Measurements from ENCODE around the gene TBC1D22A. TPM values are rescaled to one million over a fixed set of nuclear protein-coding genes. Genes with fewer than 3 reads are reported as not detected.
A peak's percentile ranks its signal among the peaks of the same experiment; 100 is the strongest.

Gene TBC1D22A
- total and polyA plus RNA-seq, 9 of the 15 experiments (the other 6 are each of a cell fraction or from before 2014, with no cell fraction given), result 0.20 to 11.5 (median 5.2) TPM

DNA sequence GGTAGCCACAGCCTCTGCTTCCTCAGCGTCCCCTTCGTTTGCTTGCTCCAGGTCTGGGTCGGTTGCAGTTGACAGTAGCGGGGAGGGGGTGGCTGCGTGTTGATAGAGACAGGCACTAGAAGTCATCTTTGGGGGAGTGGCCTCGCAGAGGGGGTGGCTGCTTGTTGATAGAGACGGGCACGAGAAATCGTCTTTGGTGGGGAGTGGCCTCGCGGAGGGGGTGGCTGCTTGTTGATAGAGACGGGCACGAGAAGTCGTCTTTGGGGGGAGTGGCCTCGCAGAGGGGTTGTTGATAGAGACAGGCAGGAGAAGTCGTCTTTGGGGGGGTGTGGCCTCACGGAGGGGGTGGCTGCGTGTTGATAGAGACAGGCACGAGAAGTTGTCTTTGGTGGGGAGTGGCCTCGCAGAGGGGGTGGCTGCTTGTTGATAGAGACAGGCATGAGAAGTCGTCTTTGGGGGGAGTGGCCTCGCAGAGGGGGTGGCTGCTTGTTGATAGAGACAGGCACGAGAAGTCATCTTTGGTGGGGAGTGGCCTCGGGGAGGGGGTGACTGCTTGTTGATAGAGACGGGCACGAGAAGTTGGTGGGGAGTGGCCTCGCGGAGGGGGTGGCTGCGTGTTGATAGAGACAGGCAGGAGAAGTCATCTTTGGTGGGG lies 328.3 kb downstream of the TBC1D22A start (continued):
- TF ChIP-seq, protein P1, sequence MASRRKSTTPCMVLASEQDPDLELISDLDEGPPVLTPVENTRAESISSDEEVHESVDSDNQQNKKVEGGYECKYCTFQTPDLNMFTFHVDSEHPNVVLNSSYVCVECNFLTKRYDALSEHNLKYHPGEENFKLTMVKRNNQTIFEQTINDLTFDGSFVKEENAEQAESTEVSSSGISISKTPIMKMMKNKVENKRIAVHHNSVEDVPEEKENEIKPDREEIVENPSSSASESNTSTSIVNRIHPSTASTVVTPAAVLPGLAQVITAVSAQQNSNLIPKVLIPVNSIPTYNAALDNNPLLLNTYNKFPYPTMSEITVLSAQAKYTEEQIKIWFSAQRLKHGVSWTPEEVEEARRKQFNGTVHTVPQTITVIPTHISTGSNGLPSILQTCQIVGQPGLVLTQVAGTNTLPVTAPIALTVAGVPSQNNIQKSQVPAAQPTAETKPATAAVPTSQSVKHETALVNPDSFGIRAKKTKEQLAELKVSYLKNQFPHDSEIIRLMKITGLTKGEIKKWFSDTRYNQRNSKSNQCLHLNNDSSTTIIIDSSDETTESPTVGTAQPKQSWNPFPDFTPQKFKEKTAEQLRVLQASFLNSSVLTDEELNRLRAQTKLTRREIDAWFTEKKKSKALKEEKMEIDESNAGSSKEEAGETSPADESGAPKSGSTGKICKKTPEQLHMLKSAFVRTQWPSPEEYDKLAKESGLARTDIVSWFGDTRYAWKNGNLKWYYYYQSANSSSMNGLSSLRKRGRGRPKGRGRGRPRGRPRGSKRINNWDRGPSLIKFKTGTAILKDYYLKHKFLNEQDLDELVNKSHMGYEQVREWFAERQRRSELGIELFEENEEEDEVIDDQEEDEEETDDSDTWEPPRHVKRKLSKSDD (conservative IDR thresholded peaks at IDR 0.05; ENCODE audit: low read length), result no peak
- no peak for TF ChIP-seq THAP7 (CRISPR knock-in tag; IDR thresholded peaks at IDR 0.05)
- TF ChIP-seq HMGN3 (IDR thresholded peaks at IDR 0.05; ENCODE audit: borderline replicate concordance, extremely low read depth, insufficient read length, low read depth, low read length), result no peak
- TF ChIP-seq HDAC1 (IDR thresholded peaks at IDR 0.05), result 0 out of 4 replicates have a peak, but pooled peaks of 1 of the 2 experiments have one; percentile 23
- TF ChIP-seq TAL1 (IDR thresholded peaks at IDR 0.05), result no peak
- no peak for TF ChIP-seq ZNF41 (CRISPR knock-in tag; conservative IDR thresholded peaks at IDR 0.05)

- POLR2A ChIA-PET, result interaction anchor here (0.6 to 1.0 kb wide), 2 partner anchors 41 to 216 kb away, joined by 3 read pairs; no protein-coding TSS in a partner anchor
- peak overlapping the region; percentile 1; the same call in 1 of the 2 replicates for H2AFZ ChIP-seq (ENCODE audit: low read depth, low read length)
- peaks cover 32 to 35% of the 10 kb centered on the region in 2 experiments; a peak in 4 of 5 replicates for H3K4me1 ChIP-seq (replicated peaks in 1 of 2; ENCODE audit: control insufficient read depth in 2 of 2, insufficient read depth in 2 of 2, low read length in 2 of 2)
- H3K79me2 ChIP-seq (ENCODE audit: control insufficient read depth, insufficient read depth, low read length), result no peaks in the 10 kb centered on the region; the same call in 2 of the 3 replicates
- peak overlapping the region; percentile 67; the same call in 2 of the 3 replicates for H3K27ac ChIP-seq (ENCODE audit: extremely low read depth, low read depth, low read length)
- no peaks in the 10 kb centered on the region for H3K27me3 ChIP-seq (ENCODE audit: control insufficient read depth in 2 of 2, insufficient read depth in 2 of 2, low read length in 2 of 2)
- BruUV-seq (replicated peaks), result no TSS peak
- peak; percentile 68 to 88 (median 70) for DNase-seq (ENCODE audit: extremely low read depth in 1 of 4, low spot score in 3 of 4)
- no peaks in the 10 kb centered on the region for H3K9me3 ChIP-seq (replicated peaks; ENCODE audit: control insufficient read depth, insufficient read depth, low read depth, low read length)
- no peaks in the 10 kb centered on the region for H4K20me1 ChIP-seq (replicated peaks; ENCODE audit: control insufficient read depth, insufficient read depth, low read length)
- peaks cover 4% of the 10 kb centered on the region for H3K9me1 ChIP-seq (ENCODE audit: control insufficient read depth, insufficient read depth, low read length)
- FAIRE-seq, result peak; percentile 92
- H3K36me3 ChIP-seq (ENCODE audit: control insufficient read depth, insufficient read depth, low read length), result no peaks in the 10 kb centered on the region
- intact Hi-C loops (cut with micrococcal nuclease) (no loop called here), in situ Hi-C loops (cut with MboI) (no loop called here)
- H3K4me2 ChIP-seq (ENCODE audit: insufficient read depth, low read length), result peak overlapping the region; percentile 67
- CTCF ChIA-PET (ENCODE audit: low intra/inter-chr PET ratio), result no interaction called here
- peak overlapping the region; percentile 29 for H3K4me3 ChIP-seq
- 0% methylated on average over 17 of the region's 21 CpGs for WGBS (ENCODE audit: insufficient coverage, low coverage, missing lambda C conversion rate)
- no peak overlapping the region; a peak in 1 of 4 replicates for H3K9ac ChIP-seq (ENCODE audit: insufficient read depth in 1 of 2, low read depth in 2 of 2, low read length in 2 of 2)
- peak; percentile 76 for ATAC-seq
- TF ChIP-seq FOXA3 (CRISPR knock-in tag; conservative IDR thresholded peaks at IDR 0.05 in 1 of 2, IDR thresholded peaks at IDR 0.05 in 1 of 2) (0 out of 4 replicates have a peak, but pooled peaks of 1 of the 2 experiments have one; percentile 74), POU5F1 (IDR thresholded peaks at IDR 0.05; ENCODE audit: borderline replicate concordance, low read depth, low read length, partially characterized antibody) (no peak), WHSC1 (IDR thresholded peaks at IDR 0.05; ENCODE audit: low read length) (no peak), GTF2A2 (tag; IDR thresholded peaks at IDR 0.05) (no peak), BCOR (IDR thresholded peaks at IDR 0.05) (no peak)
- TF ChIP-seq, protein P2, sequence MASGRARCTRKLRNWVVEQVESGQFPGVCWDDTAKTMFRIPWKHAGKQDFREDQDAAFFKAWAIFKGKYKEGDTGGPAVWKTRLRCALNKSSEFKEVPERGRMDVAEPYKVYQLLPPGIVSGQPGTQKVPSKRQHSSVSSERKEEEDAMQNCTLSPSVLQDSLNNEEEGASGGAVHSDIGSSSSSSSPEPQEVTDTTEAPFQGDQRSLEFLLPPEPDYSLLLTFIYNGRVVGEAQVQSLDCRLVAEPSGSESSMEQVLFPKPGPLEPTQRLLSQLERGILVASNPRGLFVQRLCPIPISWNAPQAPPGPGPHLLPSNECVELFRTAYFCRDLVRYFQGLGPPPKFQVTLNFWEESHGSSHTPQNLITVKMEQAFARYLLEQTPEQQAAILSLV (tag; IDR thresholded peaks at IDR 0.05), result no peak
- TF ChIP-seq, protein P3, sequence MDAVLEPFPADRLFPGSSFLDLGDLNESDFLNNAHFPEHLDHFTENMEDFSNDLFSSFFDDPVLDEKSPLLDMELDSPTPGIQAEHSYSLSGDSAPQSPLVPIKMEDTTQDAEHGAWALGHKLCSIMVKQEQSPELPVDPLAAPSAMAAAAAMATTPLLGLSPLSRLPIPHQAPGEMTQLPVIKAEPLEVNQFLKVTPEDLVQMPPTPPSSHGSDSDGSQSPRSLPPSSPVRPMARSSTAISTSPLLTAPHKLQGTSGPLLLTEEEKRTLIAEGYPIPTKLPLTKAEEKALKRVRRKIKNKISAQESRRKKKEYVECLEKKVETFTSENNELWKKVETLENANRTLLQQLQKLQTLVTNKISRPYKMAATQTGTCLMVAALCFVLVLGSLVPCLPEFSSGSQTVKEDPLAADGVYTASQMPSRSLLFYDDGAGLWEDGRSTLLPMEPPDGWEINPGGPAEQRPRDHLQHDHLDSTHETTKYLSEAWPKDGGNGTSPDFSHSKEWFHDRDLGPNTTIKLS (IDR thresholded peaks at IDR 0.05; ENCODE audit: borderline replicate concordance, low read depth), result no peak
Measured at GRCh38 chr22:47091246-47091651, 328.8 kb downstream of the TBC1D22A start.

Data from K562 (cell line).